Measurements from ENCODE around the gene CD69.

DNA sequence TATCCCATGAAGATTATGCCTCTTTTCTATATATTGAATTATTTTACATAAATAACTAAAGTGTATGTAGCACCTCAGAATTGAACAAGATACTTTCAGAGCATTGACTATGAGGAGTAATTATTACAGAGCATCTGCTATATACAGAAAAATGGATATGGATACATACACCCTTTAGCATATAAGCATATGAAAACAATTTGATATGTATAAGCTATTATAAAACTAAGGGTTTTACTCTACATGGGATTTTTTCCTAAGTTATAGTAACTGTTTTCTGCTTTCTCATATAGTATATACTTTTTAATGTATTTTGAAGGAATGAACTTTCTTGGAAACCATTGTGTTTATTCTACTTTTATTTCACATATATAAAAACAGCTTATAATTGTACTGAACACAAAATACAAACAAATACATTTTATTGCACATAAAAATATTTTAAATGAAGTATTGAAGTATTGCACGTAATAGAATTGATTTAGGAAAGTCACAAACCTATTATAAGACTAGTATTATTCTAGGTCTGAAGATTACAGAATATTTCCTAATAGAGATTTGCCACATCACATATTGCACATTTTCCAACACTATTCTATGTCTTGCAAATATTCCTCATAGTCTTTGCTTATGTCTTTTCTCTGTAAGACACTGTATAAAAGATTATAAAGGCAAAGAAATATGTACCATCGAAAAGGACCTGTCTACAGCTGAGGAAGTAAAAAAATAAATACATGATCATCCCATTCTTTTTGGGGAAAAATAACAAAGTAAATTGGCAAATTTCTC, 8.4 kb downstream of the CD69 start:
- TF ChIP-seq, protein P1, sequence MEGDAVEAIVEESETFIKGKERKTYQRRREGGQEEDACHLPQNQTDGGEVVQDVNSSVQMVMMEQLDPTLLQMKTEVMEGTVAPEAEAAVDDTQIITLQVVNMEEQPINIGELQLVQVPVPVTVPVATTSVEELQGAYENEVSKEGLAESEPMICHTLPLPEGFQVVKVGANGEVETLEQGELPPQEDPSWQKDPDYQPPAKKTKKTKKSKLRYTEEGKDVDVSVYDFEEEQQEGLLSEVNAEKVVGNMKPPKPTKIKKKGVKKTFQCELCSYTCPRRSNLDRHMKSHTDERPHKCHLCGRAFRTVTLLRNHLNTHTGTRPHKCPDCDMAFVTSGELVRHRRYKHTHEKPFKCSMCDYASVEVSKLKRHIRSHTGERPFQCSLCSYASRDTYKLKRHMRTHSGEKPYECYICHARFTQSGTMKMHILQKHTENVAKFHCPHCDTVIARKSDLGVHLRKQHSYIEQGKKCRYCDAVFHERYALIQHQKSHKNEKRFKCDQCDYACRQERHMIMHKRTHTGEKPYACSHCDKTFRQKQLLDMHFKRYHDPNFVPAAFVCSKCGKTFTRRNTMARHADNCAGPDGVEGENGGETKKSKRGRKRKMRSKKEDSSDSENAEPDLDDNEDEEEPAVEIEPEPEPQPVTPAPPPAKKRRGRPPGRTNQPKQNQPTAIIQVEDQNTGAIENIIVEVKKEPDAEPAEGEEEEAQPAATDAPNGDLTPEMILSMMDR (IDR thresholded peaks at IDR 0.05; ENCODE audit: low read depth, low read length): no peak
- TF ChIP-seq EZH2phosphoT487 (IDR thresholded peaks at IDR 0.05; ENCODE audit: low read depth): no peak

Measured in OCI-LY3 (cell line).